Measurements from ENCODE around the gene HOTAIR. TPM values are rescaled to one million over a fixed set of nuclear protein-coding genes. Genes with fewer than 3 reads are reported as not detected.
A peak's percentile ranks its signal among the peaks of the same experiment; 100 is the strongest.

The HOTAIR gene
- total RNA-seq, 3 donors from 2014 or later (not counting 1 experiment from before 2014, with no cell fraction given), result not detected

GRCh38 chr12:53985994-53986685, 11.4 kb upstream of the HOTAIR start:
- 3% methylated on average over 47 of the region's 50 CpGs for WGBS (ENCODE audit: insufficient coverage)
- Histone ChIP-seq H3K36me3 (ENCODE audit: control insufficient read depth, insufficient read depth, low read length) (no peaks in the 10 kb centered on the region), H3K27ac (ENCODE audit: low read length) (no peak overlapping the region), H3K4me1 (ENCODE audit: control insufficient read depth, insufficient read depth, low read length) (peaks cover 30% of the 10 kb centered on the region), H3K27me3 (ENCODE audit: control insufficient read depth, insufficient read depth, low read length) (peaks cover 90% of the 10 kb centered on the region), H3K4me3 (ENCODE audit: low read length) (no peak overlapping the region), H3K9me3 (ENCODE audit: control insufficient read depth, insufficient read depth, low read length) (peaks cover 5% of the 10 kb centered on the region)
- Mint-ChIP-seq H3K9me3 (no peaks in the 10 kb centered on the region), H3K4me3 (peak overlapping the region; percentile 67), H3K27me3 (ENCODE audit: low read depth in 2 of 2) (peaks cover 88 to 90% of the 10 kb centered on the region in 2 donors), H3K27ac (peak overlapping the region; percentile 63 to 72), H3K36me3 (peaks cover 5% of the 10 kb centered on the region), H3K4me1 (peaks cover 30 to 49% of the 10 kb centered on the region in 2 donors)
- intact Hi-C loops (cut with micrococcal nuclease), result loop anchor here (10.0 kb wide), 1 partner anchor 191 kb away; no protein-coding TSS in a partner anchor
- no peak for TF ChIP-seq CTCF (IDR thresholded peaks at IDR 0.05)
- DNase-seq (peak in 1 of 2 donors; percentile 58), ATAC-seq (peak; percentile 52 to 71 (median 66))

DNA sequence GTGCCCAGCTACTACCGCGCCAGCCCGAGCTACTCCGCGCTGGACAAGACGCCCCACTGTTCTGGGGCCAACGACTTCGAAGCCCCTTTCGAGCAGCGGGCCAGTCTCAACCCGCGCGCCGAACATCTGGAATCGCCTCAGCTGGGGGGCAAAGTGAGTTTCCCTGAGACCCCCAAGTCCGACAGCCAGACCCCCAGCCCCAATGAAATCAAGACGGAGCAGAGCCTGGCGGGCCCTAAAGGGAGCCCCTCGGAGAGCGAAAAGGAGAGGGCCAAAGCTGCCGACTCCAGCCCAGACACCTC, 10.9 kb upstream of the HOTAIR start:
- Mint-ChIP-seq H3K27me3 (ENCODE audit: low read depth in 2 of 2) (peaks cover 88 to 89% of the 10 kb centered on the region in 2 donors), H3K4me1 (peaks cover 30 to 48% of the 10 kb centered on the region in 2 donors), H3K36me3 (peaks cover 5% of the 10 kb centered on the region), H3K4me3 (peak overlapping the region; percentile 67), H3K27ac (peak overlapping the region; percentile 63 to 72), H3K9me3 (no peaks in the 10 kb centered on the region)
- Histone ChIP-seq H3K27ac (ENCODE audit: low read length) (no peak overlapping the region), H3K9me3 (ENCODE audit: control insufficient read depth, insufficient read depth, low read length) (peaks cover 5% of the 10 kb centered on the region), H3K4me1 (ENCODE audit: control insufficient read depth, insufficient read depth, low read length) (peaks cover 30% of the 10 kb centered on the region), H3K36me3 (ENCODE audit: control insufficient read depth, insufficient read depth, low read length) (no peaks in the 10 kb centered on the region), H3K4me3 (ENCODE audit: low read length) (no peak overlapping the region), H3K27me3 (ENCODE audit: control insufficient read depth, insufficient read depth, low read length) (peaks cover 89% of the 10 kb centered on the region)
- WGBS (ENCODE audit: insufficient coverage), result 8% methylated on average over 21 of the region's 21 CpGs
- no peak for ATAC-seq
- intact Hi-C loops (cut with micrococcal nuclease), result loop anchor here (10.0 kb wide), 1 partner anchor 191 kb away; no protein-coding TSS in a partner anchor
- TF ChIP-seq CTCF (IDR thresholded peaks at IDR 0.05), result no peak
- DNase-seq, result no peak

DNA sequence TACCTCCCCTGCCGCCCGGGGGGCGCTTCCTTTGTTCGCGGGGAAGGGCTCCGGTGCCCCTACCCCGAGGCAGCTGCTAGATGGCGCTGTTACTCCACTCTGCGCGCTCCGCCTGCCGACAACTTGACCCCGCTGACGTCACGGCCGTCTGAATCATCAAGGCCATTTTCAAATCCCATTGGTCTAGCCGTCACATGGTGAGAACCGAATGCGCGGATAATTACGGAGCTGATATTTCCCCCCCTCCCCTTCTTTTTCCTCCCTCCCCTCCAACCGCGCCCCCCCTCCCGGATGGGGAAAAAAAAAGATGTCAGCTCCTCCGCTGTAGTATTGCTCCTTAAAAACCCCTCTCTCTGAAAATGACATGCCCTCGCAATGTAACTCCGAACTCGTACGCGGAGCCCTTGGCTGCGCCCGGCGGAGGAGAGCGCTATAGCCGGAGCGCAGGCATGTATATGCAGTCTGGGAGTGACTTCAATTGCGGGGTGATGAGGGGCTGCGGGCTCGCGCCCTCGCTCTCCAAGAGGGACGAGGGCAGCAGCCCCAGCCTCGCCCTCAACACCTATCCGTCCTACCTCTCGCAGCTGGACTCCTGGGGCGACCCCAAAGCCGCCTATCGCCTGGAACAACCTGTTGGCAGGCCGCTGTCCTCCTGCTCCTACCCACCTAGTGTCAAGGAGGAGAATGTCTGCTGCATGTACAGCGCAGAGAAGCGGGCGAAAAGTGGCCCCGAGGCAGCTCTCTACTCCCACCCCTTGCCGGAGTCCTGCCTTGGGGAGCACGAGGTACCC, 10.3 kb upstream of the HOTAIR start, which contains the start of gene HOXC10:
HOXC10 (plus strand) TSS at position 246 of the 791 bp plus-strand sequence; CDS start at position 360, 114 bp downstream.
- TF ChIP-seq CTCF (IDR thresholded peaks at IDR 0.05), result peak; percentile 45
- peak within 1 kb of the TSS; percentile 67 for H3K4me3 Mint-ChIP-seq
- DNase-seq (peak; percentile 76 to 84), ATAC-seq (peak; percentile 76 to 80 (median 78))
- peaks cover 24 to 43% of the 10 kb centered on the region in 2 donors for H3K4me1 Mint-ChIP-seq
- H3K4me3 ChIP-seq (ENCODE audit: low read length), result no peak within 1 kb of the TSS
- H3K4me1 ChIP-seq (ENCODE audit: control insufficient read depth, insufficient read depth, low read length), result peaks cover 30% of the 10 kb centered on the region
- H3K27ac Mint-ChIP-seq, result peak within 1 kb of the TSS; percentile 63 to 72
- peaks cover 88 to 89% of the 10 kb centered on the region in 2 donors for H3K27me3 Mint-ChIP-seq (ENCODE audit: low read depth in 2 of 2)
- H3K27ac ChIP-seq (ENCODE audit: low read length), result no peak within 1 kb of the TSS
- H3K36me3 ChIP-seq (ENCODE audit: control insufficient read depth, insufficient read depth, low read length), result no peaks in the 10 kb centered on the region
- no peaks in the 10 kb centered on the region for H3K9me3 Mint-ChIP-seq
- intact Hi-C loops (cut with micrococcal nuclease), result loop anchor here (10.0 kb wide), 1 partner anchor 190 kb away; no protein-coding TSS in a partner anchor
- peaks cover 86% of the 10 kb centered on the region for H3K27me3 ChIP-seq (ENCODE audit: control insufficient read depth, insufficient read depth, low read length)
- H3K36me3 Mint-ChIP-seq, result peaks cover 2% of the 10 kb centered on the region
- WGBS (ENCODE audit: insufficient coverage), result 7% methylated on average over 54 of the region's 55 CpGs
- peaks cover 5% of the 10 kb centered on the region for H3K9me3 ChIP-seq (ENCODE audit: control insufficient read depth, insufficient read depth, low read length)

Data from natural killer cell (primary cell).